Stimulated activated naive CD8-positive, alpha-beta T cell treated with anti-CD3 and anti-CD28 coated beads, Interleukin-15, Interleukin-2, amounts not matched to agents 100 ng/mL and 50 ng/mL, for 24 hours (primary cell): Measurements from ENCODE around the gene NR2F1-AS1.

Experiments
- H3K27ac Mint-ChIP-seq: one replicate; pipeline ENCODE4 v1.8.0; 2021; ENCODE audit warnings: mild to moderate bottlenecking, mixed read lengths
- H3K27me3 Mint-ChIP-seq: one replicate; pipeline ENCODE4 v1.8.0; 2021; ENCODE audit warnings: mixed read lengths
- H3K36me3 Mint-ChIP-seq: one replicate; pipeline ENCODE4 v1.8.0; 2021; ENCODE audit warnings: low read depth, mixed read lengths
- H3K4me1 Mint-ChIP-seq: one replicate; pipeline ENCODE4 v1.8.0; 2021; ENCODE audit warnings: low read depth, mixed read lengths
- H3K4me3 Mint-ChIP-seq: one replicate; pipeline ENCODE4 v1.8.0; 2021; ENCODE audit warnings: mild to moderate bottlenecking, mixed read lengths
- H3K9me3 Mint-ChIP-seq: one replicate; pipeline ENCODE4 v1.8.0; 2021; ENCODE audit warnings: mixed read lengths

The NR2F1-AS1 gene

DNA sequence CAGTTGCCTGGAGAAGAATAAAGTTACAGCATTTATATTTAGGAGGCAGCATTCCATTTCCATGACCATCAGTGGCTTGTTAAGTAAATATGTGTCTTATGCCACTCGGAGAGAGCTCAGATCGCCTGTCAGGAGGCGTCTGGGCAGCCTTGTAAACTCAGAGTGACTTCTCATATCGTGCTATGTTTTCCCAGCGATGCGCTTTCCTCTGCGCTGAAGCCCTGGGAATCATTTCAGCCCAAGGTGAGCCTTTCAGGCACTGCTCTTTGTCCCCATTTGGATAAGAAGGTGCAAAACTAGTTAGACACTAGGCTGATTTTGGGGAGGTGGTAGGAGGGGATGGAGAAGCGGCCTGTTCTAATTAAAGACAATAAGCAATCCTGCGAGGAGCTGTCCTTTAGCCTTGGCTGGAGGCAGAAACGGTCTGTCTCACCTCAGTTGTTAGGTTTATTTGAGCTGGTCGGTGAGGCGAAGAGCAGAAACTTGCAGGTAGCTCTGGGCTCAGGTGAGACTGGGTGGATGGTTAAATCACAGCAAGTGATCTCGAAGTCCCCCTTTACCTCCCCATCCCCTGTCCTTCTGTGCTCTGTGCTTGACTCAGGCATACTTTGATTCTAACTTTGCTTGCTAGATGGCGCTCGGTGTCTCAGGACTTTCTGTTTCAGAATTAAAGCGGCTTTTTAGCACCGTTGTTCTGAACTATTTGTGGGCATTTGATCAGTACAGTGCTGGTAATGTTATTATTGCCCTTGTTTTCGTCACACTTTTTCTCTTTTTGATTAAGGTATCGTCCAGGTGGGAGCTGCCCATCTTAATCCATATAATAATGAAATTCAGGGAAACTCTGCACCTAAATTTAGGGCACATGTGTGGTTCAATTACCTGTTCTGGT lies 26.6 kb upstream of the NR2F1-AS1 start:
- Mint-ChIP-seq H3K4me3 (no peak overlapping the region), H3K27me3 (peaks cover 82% of the 10 kb centered on the region), H3K9me3 (peaks cover 9% of the 10 kb centered on the region), H3K27ac (no peak overlapping the region), H3K36me3 (peaks cover 9% of the 10 kb centered on the region), H3K4me1 (peaks cover 23% of the 10 kb centered on the region)

GRCh38 chr5:93606382-93606752 lies 25.3 kb upstream of the NR2F1-AS1 start:
- H3K27me3 Mint-ChIP-seq: peaks cover 70% of the 10 kb centered on the region
- peaks cover 5% of the 10 kb centered on the region for H3K9me3 Mint-ChIP-seq
- no peak overlapping the region for H3K4me3 Mint-ChIP-seq
- H3K4me1 Mint-ChIP-seq: peaks cover 24% of the 10 kb centered on the region
- H3K27ac Mint-ChIP-seq: no peak overlapping the region
- H3K36me3 Mint-ChIP-seq: peaks cover 9% of the 10 kb centered on the region

DNA sequence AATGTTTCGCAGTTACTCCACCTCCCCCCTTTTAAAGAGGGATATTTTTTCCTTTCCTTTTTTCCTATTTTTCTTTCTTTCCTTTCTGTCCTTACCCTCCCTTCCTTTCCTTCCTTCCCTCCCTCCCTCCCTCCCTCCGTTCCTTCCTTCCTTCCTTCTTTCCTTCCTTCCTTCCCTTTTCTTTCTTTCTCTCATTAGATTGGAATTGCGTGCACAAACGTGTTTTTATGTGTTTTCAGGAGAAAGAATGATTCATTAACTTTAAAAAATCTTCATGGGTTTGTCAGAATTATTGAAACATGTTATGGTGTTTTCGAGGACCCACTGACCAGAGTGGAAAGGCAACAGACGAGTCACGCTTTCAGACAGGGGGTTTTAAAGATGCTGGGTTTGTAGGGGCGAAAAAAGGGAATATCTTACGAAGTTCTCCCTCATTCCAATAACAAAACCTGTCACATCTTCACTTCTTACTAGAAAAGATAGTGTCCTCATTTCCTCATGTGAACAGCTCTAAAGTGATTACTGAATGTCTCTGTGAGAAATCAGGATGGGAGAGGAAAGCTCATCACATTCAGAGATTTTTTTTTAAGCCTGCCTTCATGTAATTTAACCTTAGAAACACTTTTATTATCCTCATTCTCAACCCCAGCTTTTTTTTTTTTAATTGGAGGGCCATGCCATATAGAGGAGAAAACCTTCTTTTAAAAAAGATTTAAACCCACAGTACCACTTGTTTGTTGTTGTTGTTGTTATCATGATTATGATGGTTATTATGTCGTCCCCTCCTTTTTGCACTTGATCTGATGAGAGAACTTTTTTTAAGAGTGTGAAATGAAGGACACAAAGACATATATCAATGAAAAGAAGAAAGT lies 23.9 kb upstream of the NR2F1-AS1 start:
- Mint-ChIP-seq H3K36me3 (peaks cover 4% of the 10 kb centered on the region), H3K4me3 (no peak overlapping the region), H3K4me1 (peaks cover 24% of the 10 kb centered on the region), H3K9me3 (no peaks in the 10 kb centered on the region), H3K27ac (no peak overlapping the region), H3K27me3 (peaks cover 55% of the 10 kb centered on the region)

GRCh38 chr5:93603793-93604643 lies 23.0 kb upstream of the NR2F1-AS1 start:
- Mint-ChIP-seq H3K27me3 (peaks cover 46% of the 10 kb centered on the region), H3K9me3 (no peaks in the 10 kb centered on the region), H3K27ac (no peak overlapping the region)

DNA sequence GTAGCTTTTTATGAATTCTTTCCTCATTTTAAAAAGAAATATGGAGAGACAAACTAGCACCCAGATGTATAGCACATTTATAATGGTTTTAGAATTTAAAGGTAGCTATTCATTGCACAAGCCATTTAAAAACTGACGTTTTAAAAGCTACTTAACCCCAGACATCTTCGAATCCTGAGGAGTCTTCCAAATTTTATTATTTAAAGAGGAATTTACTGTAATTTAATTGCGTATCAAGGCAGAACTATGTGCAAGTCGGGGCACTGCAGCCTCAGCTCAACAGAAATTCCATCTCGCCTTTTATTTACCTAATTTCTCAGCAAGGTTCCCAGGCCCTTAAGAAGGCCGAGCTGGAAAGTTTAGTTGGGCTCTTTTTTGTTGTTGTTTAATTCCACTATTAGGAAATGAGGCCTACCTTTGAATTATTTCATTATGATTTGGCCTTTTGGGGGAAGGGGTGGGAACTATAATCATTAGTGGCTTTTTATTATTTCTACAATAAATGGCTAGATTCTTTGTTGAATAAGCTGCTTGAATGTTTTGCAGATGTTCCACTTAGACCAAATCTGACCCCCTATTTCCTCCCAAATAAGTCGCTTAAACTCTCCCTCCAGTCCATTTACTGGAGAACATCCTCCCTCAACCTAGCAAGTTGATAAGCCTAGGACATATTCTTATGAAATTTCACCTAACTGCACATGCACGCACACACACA lies 22.2 kb upstream of the NR2F1-AS1 start:
- Mint-ChIP-seq H3K27ac (no peak overlapping the region), H3K36me3 (peaks cover 4% of the 10 kb centered on the region), H3K9me3 (no peaks in the 10 kb centered on the region), H3K27me3 (peaks cover 40% of the 10 kb centered on the region), H3K4me3 (no peak overlapping the region), H3K4me1 (peaks cover 24% of the 10 kb centered on the region)

More at GRCh38 chr5:93603793-93604643, 23.0 kb upstream of the NR2F1-AS1 start:
- Mint-ChIP-seq H3K4me1 (peaks cover 24% of the 10 kb centered on the region), H3K36me3 (peaks cover 4% of the 10 kb centered on the region), H3K4me3 (no peak overlapping the region)

- no peaks in the 10 kb centered on the region for H3K9me3 Mint-ChIP-seq
- peaks cover 4% of the 10 kb centered on the region for H3K36me3 Mint-ChIP-seq
- H3K27me3 Mint-ChIP-seq: peaks cover 33% of the 10 kb centered on the region
- peaks cover 18% of the 10 kb centered on the region for H3K4me1 Mint-ChIP-seq
- H3K4me3 Mint-ChIP-seq: no peak overlapping the region
- H3K27ac Mint-ChIP-seq: no peak overlapping the region
These were observed 21.4 kb upstream of the NR2F1-AS1 start for GRCh38 chr5:93602241-93603077.

DNA sequence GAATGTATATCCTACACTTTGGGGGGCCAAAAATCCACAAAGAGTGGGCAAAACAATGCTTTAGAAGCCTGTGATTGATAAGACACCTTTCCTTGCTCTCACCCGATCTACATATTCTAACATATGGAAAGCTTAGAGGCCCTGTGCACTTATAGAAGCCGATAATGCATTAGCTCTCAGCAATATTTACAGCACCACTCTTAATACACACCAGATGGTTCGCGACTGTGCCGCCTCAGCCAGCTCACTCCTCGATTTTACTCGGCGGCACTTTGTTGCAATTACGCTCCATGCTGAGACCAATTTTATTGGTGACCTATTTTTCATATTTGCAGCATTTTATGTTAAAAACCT lies 20.8 kb upstream of the NR2F1-AS1 start:
- peaks cover 33% of the 10 kb centered on the region for H3K27me3 Mint-ChIP-seq
- H3K4me1 Mint-ChIP-seq: peaks cover 16% of the 10 kb centered on the region
- no peak overlapping the region for H3K4me3 Mint-ChIP-seq
- H3K9me3 Mint-ChIP-seq: no peaks in the 10 kb centered on the region
- no peak overlapping the region for H3K27ac Mint-ChIP-seq
- H3K36me3 Mint-ChIP-seq: peaks cover 4% of the 10 kb centered on the region

DNA sequence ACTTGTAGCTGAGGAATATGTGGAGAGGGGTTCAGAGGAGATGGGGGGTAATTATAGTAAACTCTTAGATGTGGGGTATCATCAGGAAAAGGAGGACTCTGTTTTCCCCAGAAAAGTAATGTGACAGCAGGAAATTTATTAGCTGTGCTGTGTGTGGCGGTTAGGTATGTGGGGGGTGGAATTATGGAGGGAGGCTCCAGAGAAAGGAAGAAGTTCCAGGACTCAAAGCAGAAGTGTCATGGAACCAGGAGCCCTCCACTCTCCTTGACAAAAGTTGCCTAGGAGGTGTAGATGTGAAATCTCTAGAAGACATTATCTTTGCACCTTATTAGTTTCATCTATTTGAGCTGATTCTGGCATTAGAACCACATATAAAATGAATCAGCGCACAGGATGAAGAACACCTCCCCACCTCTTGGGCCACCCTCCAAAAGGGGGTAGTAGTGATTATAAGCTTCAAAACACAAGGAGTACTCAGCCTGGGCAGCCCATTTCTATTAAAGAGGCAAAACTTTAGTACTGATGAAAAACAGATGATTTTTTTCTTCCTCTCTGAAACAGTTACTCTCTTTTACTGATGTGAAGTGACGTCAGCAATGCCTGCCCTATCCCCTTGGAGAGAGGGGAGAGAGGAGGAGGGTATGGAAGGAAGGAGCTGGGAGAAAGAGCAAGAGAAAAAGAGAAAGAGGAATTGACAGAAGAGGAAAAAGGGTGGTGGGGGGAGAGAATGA lies 20.2 kb upstream of the NR2F1-AS1 start:
- Mint-ChIP-seq H3K9me3 (no peaks in the 10 kb centered on the region), H3K27ac (no peak overlapping the region), H3K36me3 (peaks cover 4% of the 10 kb centered on the region), H3K4me3 (peak overlapping the region; percentile 23), H3K27me3 (peaks cover 33% of the 10 kb centered on the region), H3K4me1 (peaks cover 16% of the 10 kb centered on the region)

DNA sequence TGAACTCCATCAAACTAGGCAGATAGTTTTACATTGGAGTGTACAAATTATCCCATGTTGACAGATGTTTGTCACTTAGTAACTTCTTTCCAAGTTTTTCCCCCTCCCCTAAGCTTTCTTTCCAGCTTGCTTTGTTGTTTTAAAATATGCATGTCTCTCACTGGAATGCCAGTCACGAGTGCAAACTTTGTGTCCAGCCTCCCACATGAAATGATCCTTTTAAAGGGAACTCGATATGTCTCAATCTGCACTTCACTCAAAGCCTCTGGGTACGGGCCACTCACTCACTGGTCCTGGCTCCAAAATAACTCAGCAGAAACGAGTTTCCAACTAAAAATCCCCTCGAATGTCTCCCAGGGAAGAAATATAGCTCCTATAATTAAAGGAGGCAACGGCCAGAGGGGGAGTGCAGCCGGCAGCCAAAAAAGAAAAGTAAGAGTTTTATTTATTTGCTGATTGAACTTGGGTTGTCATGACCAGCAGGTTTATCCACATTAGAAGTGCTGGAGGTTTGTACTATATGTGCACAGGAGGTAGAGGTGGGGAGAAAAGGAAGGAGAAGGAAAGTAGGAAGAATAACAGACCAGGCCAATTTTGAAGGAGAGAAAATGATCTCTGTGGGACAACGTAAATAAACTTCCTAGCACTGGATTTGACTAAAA lies 19.5 kb upstream of the NR2F1-AS1 start:
- Mint-ChIP-seq H3K4me1 (peaks cover 23% of the 10 kb centered on the region), H3K27me3 (peaks cover 33% of the 10 kb centered on the region), H3K4me3 (no peak overlapping the region), H3K27ac (no peak overlapping the region), H3K9me3 (no peaks in the 10 kb centered on the region), H3K36me3 (peaks cover 8% of the 10 kb centered on the region)

- Mint-ChIP-seq H3K36me3 (peaks cover 8% of the 10 kb centered on the region), H3K27me3 (peaks cover 33% of the 10 kb centered on the region), H3K4me1 (peaks cover 20% of the 10 kb centered on the region), H3K4me3 (no peak overlapping the region), H3K9me3 (no peaks in the 10 kb centered on the region), H3K27ac (no peak overlapping the region)
These were observed 18.5 kb upstream of the NR2F1-AS1 start for GRCh38 chr5:93599399-93600120.

- Mint-ChIP-seq H3K27me3 (peaks cover 35% of the 10 kb centered on the region), H3K27ac (no peak overlapping the region)
These were observed 18.0 kb upstream of the NR2F1-AS1 start for GRCh38 chr5:93599001-93599379.

More at GRCh38 chr5:93599001-93599379, 18.0 kb upstream of the NR2F1-AS1 start:
- no peak overlapping the region for H3K4me3 Mint-ChIP-seq
- H3K4me1 Mint-ChIP-seq: peaks cover 18% of the 10 kb centered on the region
- H3K9me3 Mint-ChIP-seq: no peaks in the 10 kb centered on the region
- H3K36me3 Mint-ChIP-seq: peaks cover 9% of the 10 kb centered on the region
